Measurements from ENCODE around the gene TRIO.

Gene TRIO

DNA sequence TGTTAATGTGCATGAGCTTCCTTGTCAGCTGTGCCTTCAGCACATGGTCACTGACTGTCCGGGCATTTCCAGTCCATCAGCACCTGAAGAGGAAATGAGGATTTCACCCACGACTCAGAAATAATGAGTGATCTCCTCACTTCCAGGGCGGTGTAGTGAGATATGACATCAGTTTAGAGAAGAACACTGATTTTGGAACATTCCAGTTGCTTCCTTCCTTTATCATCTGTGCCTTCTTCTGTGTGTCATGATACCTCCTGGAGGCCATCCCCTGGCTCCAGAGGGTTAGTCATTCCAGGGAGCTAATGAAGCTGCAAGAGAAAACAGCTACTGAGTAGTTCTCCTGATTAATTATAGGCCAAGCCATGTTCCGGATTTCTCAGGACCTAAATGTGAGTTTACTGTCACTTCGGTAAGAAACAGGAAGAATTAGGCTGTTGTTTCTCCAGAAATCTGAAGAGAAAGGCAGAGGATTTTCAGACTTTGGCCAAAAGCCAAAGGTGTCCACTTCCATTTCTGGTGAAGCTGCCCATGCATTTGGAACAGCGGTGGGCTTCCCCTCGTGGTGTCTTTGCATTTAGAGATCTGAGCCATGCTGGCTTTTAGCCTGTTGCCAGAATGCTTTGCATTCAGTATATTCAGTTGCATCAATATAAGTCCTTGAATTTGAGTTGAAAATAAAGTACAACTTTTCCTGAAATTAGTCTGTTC lies 277.1 kb downstream of the TRIO start:
- TF ChIP-seq, protein P1, sequence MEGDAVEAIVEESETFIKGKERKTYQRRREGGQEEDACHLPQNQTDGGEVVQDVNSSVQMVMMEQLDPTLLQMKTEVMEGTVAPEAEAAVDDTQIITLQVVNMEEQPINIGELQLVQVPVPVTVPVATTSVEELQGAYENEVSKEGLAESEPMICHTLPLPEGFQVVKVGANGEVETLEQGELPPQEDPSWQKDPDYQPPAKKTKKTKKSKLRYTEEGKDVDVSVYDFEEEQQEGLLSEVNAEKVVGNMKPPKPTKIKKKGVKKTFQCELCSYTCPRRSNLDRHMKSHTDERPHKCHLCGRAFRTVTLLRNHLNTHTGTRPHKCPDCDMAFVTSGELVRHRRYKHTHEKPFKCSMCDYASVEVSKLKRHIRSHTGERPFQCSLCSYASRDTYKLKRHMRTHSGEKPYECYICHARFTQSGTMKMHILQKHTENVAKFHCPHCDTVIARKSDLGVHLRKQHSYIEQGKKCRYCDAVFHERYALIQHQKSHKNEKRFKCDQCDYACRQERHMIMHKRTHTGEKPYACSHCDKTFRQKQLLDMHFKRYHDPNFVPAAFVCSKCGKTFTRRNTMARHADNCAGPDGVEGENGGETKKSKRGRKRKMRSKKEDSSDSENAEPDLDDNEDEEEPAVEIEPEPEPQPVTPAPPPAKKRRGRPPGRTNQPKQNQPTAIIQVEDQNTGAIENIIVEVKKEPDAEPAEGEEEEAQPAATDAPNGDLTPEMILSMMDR (conservative IDR thresholded peaks at IDR 0.05; ENCODE audit: control insufficient read depth, insufficient read depth, low read depth, low read length): no peak
- DNase-seq (ENCODE audit: low read depth): peak; percentile 86
- no peak overlapping the region for H3K4me3 ChIP-seq (ENCODE audit: control insufficient read depth, low read depth, low read length)

DNA sequence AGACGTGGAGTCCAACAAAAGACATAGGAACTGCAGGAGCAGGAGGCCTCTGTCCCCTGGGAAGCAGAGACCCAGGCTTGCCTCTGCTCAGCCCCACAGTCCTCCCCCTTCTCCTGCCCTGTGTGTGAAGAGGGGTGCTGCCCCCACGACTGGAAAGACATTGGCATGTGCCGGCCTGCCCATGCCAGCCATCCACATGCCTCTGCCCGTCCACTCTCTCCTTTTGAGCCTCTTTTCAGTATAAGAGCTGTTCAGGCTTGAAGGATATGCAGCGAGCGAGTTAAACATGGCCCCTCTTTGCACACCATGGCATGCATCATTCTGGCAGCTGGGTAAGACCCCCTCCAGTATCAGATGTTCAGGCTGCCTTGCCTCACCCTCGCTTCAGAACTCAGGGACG lies 278.7 kb downstream of the TRIO start:
- no peak overlapping the region for H3K4me3 ChIP-seq (ENCODE audit: control insufficient read depth, low read depth, low read length)
- TF ChIP-seq, protein P1 (conservative IDR thresholded peaks at IDR 0.05; ENCODE audit: control insufficient read depth, insufficient read depth, low read depth, low read length): no peak
- no peak for DNase-seq (ENCODE audit: low read depth)

DNA sequence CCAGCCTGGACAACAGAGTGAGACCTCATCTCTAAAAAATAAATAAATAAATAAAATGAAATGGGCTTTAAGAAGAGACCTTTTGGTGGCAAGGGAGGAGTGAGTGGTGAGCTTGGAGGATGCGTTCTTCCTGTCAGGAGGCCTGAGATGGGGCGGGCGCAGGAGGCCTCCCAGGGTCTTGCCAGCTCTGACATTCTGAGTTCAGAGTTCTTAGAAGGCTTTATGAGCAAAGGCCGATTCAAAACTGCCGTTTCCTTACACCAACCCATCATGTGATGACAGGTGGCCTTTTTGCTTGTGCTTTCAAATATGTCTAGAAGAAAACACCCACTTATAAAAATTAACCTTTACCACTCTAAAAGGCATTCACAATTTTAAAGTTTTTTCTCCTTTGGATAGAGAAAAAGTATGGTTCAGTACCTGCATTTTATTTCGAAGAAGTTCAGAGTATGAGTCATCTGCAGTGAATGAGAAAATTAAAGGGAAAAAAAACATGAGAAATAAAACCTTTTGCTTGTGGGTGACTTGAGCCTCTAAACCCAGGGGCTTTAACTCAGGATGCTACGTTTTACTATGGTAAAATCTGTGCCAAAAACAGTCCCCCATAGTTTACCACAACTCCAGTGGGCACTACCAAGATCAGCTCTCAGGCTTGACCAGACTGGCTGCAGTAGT lies 281.0 kb downstream of the TRIO start:
- TF ChIP-seq, protein P1 (conservative IDR thresholded peaks at IDR 0.05; ENCODE audit: control insufficient read depth, insufficient read depth, low read depth, low read length): no peak
- no peak for DNase-seq (ENCODE audit: low read depth)
- H3K4me3 ChIP-seq (ENCODE audit: control insufficient read depth, low read depth, low read length): no peak overlapping the region

DNA sequence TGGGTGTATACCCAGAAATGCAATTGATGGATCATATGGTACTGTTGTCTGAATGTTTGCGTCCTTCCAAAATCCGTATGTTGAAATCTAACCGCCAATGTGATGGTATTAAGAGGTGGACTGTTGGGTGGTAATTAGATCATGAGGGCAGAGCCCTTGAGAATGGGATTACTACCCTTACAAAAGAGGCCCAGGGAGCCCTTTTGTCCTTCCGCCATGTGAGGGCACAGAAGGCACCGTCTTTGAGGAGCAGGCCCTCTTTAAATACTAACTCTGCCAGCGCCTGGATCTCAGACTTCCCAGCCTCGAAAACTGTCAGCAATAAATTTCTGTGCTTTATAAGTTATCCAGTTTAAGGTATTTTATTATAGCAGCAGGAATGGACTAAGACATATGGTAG lies 282.4 kb downstream of the TRIO start:
- H3K4me3 ChIP-seq (ENCODE audit: control insufficient read depth, low read depth, low read length): no peak overlapping the region
- DNase-seq (ENCODE audit: low read depth): no peak
- TF ChIP-seq, protein P1 (conservative IDR thresholded peaks at IDR 0.05; ENCODE audit: control insufficient read depth, insufficient read depth, low read depth, low read length): no peak

DNA sequence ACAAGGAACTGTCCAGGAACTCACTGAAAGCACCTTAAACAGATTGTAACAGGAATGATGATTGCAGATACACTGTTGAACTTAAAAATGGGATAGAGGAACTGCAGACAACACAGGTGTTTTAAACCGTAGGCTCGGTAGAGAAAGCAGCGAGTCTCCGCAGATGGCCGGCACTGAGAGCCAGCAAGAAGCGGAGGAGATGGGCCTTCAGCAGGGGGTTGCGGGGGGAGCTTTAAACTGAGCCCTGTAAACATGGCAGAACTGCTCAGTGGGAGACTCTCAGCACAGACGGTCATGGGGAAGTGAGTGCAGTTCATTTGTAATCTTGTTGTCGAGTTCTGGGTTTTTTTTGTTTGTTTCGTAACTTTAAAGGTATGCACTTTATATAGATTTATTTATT lies 283.4 kb downstream of the TRIO start:
- TF ChIP-seq, protein P1 (conservative IDR thresholded peaks at IDR 0.05; ENCODE audit: control insufficient read depth, insufficient read depth, low read depth, low read length): no peak
- H3K4me3 ChIP-seq (ENCODE audit: control insufficient read depth, low read depth, low read length): no peak overlapping the region

DNA sequence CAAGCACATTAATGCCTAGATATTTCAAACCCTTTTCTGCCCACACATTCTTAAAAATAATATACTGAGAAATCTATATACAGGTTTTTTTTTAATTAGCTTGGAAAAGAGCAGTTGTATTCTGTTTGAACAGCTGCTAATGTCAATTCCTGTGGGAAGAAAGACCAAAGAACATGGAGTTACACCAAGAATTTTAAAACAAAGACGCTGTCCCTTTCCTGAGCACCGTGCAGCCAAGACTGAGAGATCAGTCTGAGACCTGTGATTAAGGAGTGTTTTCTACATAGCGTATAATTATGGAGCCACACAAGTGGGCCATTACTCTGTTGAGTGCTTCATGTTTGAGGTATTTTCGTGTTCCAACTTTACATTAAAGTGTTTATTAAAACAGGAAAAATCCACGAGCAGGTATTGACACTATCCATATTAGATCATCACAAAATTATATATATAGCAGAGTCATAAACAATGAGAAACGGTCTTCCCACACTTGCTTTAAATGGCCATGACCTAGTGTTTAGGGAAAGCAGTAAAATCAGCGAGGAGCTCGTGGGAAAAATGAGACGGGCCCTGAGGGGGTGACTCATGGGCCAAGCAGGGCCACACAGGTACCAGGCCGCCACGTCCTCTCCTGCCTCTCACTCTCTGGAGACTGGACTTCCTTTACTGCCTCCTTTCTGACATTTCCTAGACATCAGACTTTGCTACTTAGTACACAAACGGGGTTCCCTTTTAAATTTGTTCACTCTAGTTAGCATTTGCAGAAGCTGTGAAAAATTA lies 285.4 kb downstream of the TRIO start:
- H3K4me3 ChIP-seq (ENCODE audit: control insufficient read depth, low read depth, low read length): no peak overlapping the region
- peak; percentile 70 for DNase-seq (ENCODE audit: low read depth)
- TF ChIP-seq, protein P1 (conservative IDR thresholded peaks at IDR 0.05; ENCODE audit: control insufficient read depth, insufficient read depth, low read depth, low read length): no peak

More for the DNA sequence above, 283.4 kb downstream of the TRIO start:
- DNase-seq (ENCODE audit: low read depth): no peak

Data from fibroblast of mammary gland (primary cell).